IMR-90 (cell line): ENCODE results near the gene TANGO6. TPM values are rescaled to one million over a fixed set of nuclear protein-coding genes. Genes with fewer than 3 reads are reported as not detected.

Experiments
- ATAC-seq: fragments of 200-7000 bp; cut with Tn5 transposase; 2 replicates; pipeline ENCODE4 v1.9.1; 2020; ENCODE audit warnings: low read depth, mild to moderate bottlenecking, moderate library complexity
- BruUV-seq: library from RNA; stranded (reverse); fragments of 400-500 nt; replicated peaks from 2 replicates; lab custom pipeline; 2021; lab: Mats Ljungman, UMichigan
- CTCF ChIA-PET: fragments of 300-600 bp; formaldehyde crosslinking; extraction: SDS; loops from one replicate; lab custom pipeline; 2021; ENCODE audit warnings: antibody characterized with exemption; lab: Yijun Ruan, JAX
- POLR2A ChIA-PET: fragments of 300-600 bp; sonication (Branson Sonifier 250); formaldehyde crosslinking; loops from one replicate; lab custom pipeline; 2022; ENCODE audit warnings: antibody characterized with exemption; ENCODE audit not compliant: unreplicated experiment; lab: Charles Lee
- DNase-seq: peaks from one replicate; pipeline ENCODE4 v3.0.0; 2013
- H2AFZ ChIP-seq: replicated peaks from 2 replicates; pipeline ENCODE3; 2013; ENCODE audit warnings: low read length, mild to moderate bottlenecking; ENCODE audit not compliant: poor library complexity
- H2AK5ac ChIP-seq: 2 replicates; pipeline ENCODE4 v1.6.1; 2013; ENCODE audit warnings: low read depth, low read length, inconsistent platforms
- H2AK9ac ChIP-seq: replicated peaks from 2 replicates; pipeline ENCODE3; 2013; ENCODE audit warnings: mild to moderate bottlenecking, low read depth, low read length, moderate library complexity; ENCODE audit not compliant: poor library complexity
- H2BK120ac ChIP-seq: 2 replicates; pipeline ENCODE4 v1.6.1; 2013; ENCODE audit warnings: low read depth, low read length, inconsistent platforms
- H2BK15ac ChIP-seq: 3 replicates; pipeline ENCODE4 v1.6.1; 2013; ENCODE audit warnings: low read depth, low read length, inconsistent platforms
- H2BK20ac ChIP-seq: 2 replicates; pipeline ENCODE4 v1.6.1; 2013; ENCODE audit warnings: low read depth, mild to moderate bottlenecking, inconsistent platforms, low read length, moderate library complexity
- H2BK5ac ChIP-seq: 2 replicates; pipeline ENCODE4 v1.6.1; 2013; ENCODE audit warnings: mild to moderate bottlenecking, low read depth, low read length, inconsistent platforms; ENCODE audit not compliant: poor library complexity, severe bottlenecking
- H3K14ac ChIP-seq: replicated peaks from 2 replicates; pipeline ENCODE4 v1.6.1; 2013; ENCODE audit warnings: low read depth, low read length, inconsistent platforms
- H3K18ac ChIP-seq: 2 replicates; pipeline ENCODE4 v1.6.1; 2013; ENCODE audit warnings: low read depth, low read length, control low read depth
- H3K23ac ChIP-seq: 2 replicates; pipeline ENCODE4 v1.6.1; 2013; ENCODE audit warnings: low read depth, low read length, inconsistent platforms
- H3K27ac ChIP-seq: 2 replicates; pipeline ENCODE4 v1.5.1; 2013; ENCODE audit warnings: mild to moderate bottlenecking, control low read depth, low read length; ENCODE audit not compliant: insufficient read depth
- H3K27me3 ChIP-seq: 2 replicates; pipeline ENCODE4 v1.6.1; 2013; ENCODE audit warnings: low read length; ENCODE audit not compliant: control insufficient read depth, insufficient read depth
- H3K36me3 ChIP-seq: 2 replicates; pipeline ENCODE4 v1.6.1; 2013; ENCODE audit warnings: low read length, mixed read lengths; ENCODE audit not compliant: control insufficient read depth, insufficient read depth
- H3K4ac ChIP-seq: 2 replicates; pipeline ENCODE4 v1.6.1; 2013; ENCODE audit warnings: low read depth, low read length, inconsistent platforms
- H3K4me1 ChIP-seq: 2 replicates; pipeline ENCODE4 v1.6.1; 2013; ENCODE audit warnings: low read length, mixed read lengths; ENCODE audit not compliant: control insufficient read depth, insufficient read depth
- H3K4me2 ChIP-seq: 2 replicates; pipeline ENCODE4 v1.6.1; 2013; ENCODE audit warnings: low read depth, mild to moderate bottlenecking, control low read depth, low read length, moderate library complexity
- H3K4me3 ChIP-seq: 2 replicates; pipeline ENCODE4 v1.5.1; 2013; ENCODE audit warnings: low read depth, mild to moderate bottlenecking, control low read depth, low read length, moderate library complexity; ENCODE audit not compliant: insufficient read depth
- H3K56ac ChIP-seq: 2 replicates; pipeline ENCODE4 v1.6.1; 2013; ENCODE audit warnings: low read length, inconsistent platforms; ENCODE audit not compliant: insufficient read depth; ENCODE audit errors: extremely low read depth
- H3K79me1 ChIP-seq, 2 experiments: 2 replicates each; pipeline ENCODE4 v1.6.1; 2013; ENCODE audit warnings: low read length in 2 of 2, inconsistent platforms in 1 of 2, low read depth in 1 of 2
- H3K9ac ChIP-seq: 2 replicates; pipeline ENCODE4 v1.6.1; 2013; ENCODE audit warnings: low read depth, low read length, control low read depth
- H3K9me1 ChIP-seq: 2 replicates; pipeline ENCODE4 v1.6.1; 2013; ENCODE audit warnings: low read length, inconsistent platforms; ENCODE audit not compliant: insufficient read depth
- H3K9me3 ChIP-seq: 2 replicates; pipeline ENCODE4 v1.6.1; 2013; ENCODE audit warnings: low read length; ENCODE audit not compliant: control insufficient read depth, insufficient read depth
- H4K20me1 ChIP-seq: 2 replicates; pipeline ENCODE4 v1.6.1; 2013; ENCODE audit warnings: low read length, inconsistent platforms; ENCODE audit not compliant: insufficient read depth
- H4K5ac ChIP-seq: 2 replicates; pipeline ENCODE4 v1.6.1; 2013; ENCODE audit warnings: mild to moderate bottlenecking, low read depth, low read length, control low read depth
- H4K8ac ChIP-seq, 2 experiments: 2 replicates each; pipeline ENCODE4 v1.6.1; 2013; ENCODE audit warnings: low read depth in 2 of 2, low read length in 2 of 2, control low read depth in 1 of 2, inconsistent platforms in 1 of 2
- H4K91ac ChIP-seq: 2 replicates; pipeline ENCODE4 v1.6.1; 2013; ENCODE audit warnings: low read depth, low read length, inconsistent platforms; ENCODE audit not compliant: insufficient read depth
- BHLHE40 ChIP-seq: fragments of 150-350 bp; IDR thresholded peaks from 2 replicates; pipeline ENCODE4 v1.6.1; 2016; ENCODE audit warnings: mild to moderate bottlenecking, low read depth, low read length
- CHD1 ChIP-seq: IDR thresholded peaks from 2 replicates; pipeline ENCODE4 v1.6.1; 2012; ENCODE audit warnings: low read depth, low read length, improper control_type of control experiment
- CTCF ChIP-seq: conservative IDR thresholded peaks from 2 replicates; pipeline ENCODE4 v1.5.1; 2012; ENCODE audit warnings: mild to moderate bottlenecking, low read depth, low read length, improper control_type of control experiment
- MAFK ChIP-seq: IDR thresholded peaks from 2 replicates; pipeline ENCODE4 v1.6.1; 2012; ENCODE audit warnings: low read depth, low read length, improper control_type of control experiment
- MAZ ChIP-seq: IDR thresholded peaks from 2 replicates; pipeline ENCODE4 v1.6.1; 2012; ENCODE audit warnings: low read depth, mild to moderate bottlenecking, low read length, improper control_type of control experiment, moderate library complexity, borderline replicate concordance
- MXI1 ChIP-seq: IDR thresholded peaks from 2 replicates; pipeline ENCODE4 v1.6.1; 2012; ENCODE audit warnings: low read depth, mild to moderate bottlenecking, low read length, moderate library complexity, borderline replicate concordance
- NFE2L2 ChIP-seq: fragments of 150-350 bp; IDR thresholded peaks from 2 replicates; pipeline ENCODE4 v1.6.1; 2016; ENCODE audit warnings: low read depth, mild to moderate bottlenecking, low read length
- POLR2A ChIP-seq: IDR thresholded peaks from 2 replicates; pipeline ENCODE4 v1.6.1; 2012; ENCODE audit warnings: mild to moderate bottlenecking, low read depth, low read length
- RFX5 ChIP-seq: IDR thresholded peaks from 2 replicates; pipeline ENCODE4 v1.8.0; 2012; ENCODE audit warnings: low read depth, mild to moderate bottlenecking, low read length, moderate library complexity
- SMC3 ChIP-seq: fragments of 150-350 bp; IDR thresholded peaks from 2 replicates; pipeline ENCODE4 v1.6.1; 2016; ENCODE audit warnings: low read depth, mild to moderate bottlenecking, antibody characterized with exemption, low read length, moderate library complexity
- WGBS, 2 experiments: methylation state at CpG; one replicate each; pipeline versions ENCODE4 v1.1.5 to v1.1.7; 2013; ENCODE audit warnings: missing lambda C conversion rate in 2 of 2; ENCODE audit not compliant: insufficient read length in 1 of 2; ENCODE audit errors: extremely low coverage in 2 of 2; 5-methylcytosine and 5-hydroxymethylcytosine counted together
- dilution Hi-C: fragments of 300-500 bp; cut with HindIII; formaldehyde crosslinking; loops from one replicate; pipeline ENCODE4 v1.14.3; 2018; ENCODE audit warnings: low sequenced_read_pairs; ENCODE audit not compliant: unreplicated experiment
- in situ Hi-C: fragments of 300-500 bp; cut with MboI; formaldehyde crosslinking; loops from 3 replicates; pipeline ENCODE4 v1.14.3; 2019; ENCODE audit warnings: low sequenced_read_pairs, inconsistent platforms, mixed read lengths
- intact Hi-C: fragments of 100-400 bp; cut with micrococcal nuclease; formaldehyde crosslinking; loops from 2 replicates; pipeline ENCODE4 v1.10.0; 2022
- polyA plus RNA-seq, 3 experiments: library from polyadenylated mRNA; depleted of rRNA; stranded (reverse); fragments of >200 nt; gene quantifications; 2 replicates each; pipeline ENCODE4 v1.2.3, GENCODE V29; 2012; ENCODE audit warnings: low replicate concordance in 1 of 3
- total RNA-seq: library from RNA; depleted of rRNA; stranded (reverse); fragments of >200 nt; gene quantifications from 2 replicates; pipeline ENCODE4 v1.2.3, GENCODE V29; 2012

TANGO6 gene
- total and polyA plus RNA-seq, 2 of the 4 experiments (the other 2 are of a cell fraction): 6.7 to 22.4 TPM

DNA sequence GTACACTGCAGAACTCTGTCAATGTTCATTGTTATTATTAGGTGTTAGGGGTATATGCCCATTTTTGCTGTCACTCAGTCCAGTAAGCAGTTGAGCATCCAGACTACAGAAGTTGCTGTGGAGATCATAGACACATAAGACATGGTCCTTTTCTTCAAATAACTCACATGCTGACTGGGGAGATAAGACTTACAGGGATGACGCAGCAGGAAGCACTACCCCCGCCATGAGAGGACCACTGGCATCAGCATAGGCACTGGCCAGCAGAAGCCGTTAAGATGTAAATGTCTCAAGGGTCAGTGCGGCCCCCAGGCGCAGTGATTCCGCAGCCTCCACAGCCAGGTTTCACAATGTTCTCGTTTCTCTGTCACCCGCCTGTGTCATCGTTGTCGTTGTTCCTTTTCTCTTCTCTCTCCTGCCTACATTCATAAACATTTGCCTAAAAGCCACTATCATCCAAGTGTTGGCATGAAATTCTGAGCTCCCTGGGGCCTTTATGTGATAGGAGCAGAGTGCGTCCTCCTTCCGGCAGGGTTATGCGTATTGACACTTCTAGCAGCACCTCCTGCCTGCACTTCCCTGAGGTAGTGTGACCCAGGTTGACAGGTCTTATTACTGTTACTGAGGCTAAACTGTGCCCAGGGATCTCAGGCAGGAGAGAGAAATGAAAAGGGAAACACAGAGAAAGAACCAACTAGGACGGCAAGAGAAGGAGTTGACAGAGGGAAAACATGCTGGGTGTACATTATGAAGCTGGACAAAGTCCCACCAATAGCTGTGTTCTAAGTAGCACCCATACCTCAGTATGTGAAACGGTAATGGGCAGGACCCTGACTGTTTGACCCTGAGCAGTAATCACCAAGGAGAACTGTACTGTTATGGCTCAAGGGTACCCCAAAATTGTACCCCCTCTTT lies 17.9 kb downstream of the TANGO6 start (continued):
- TF ChIP-seq CHD1: no peak

GRCh38 chr16:68866933-68867332 lies 23.6 kb downstream of the TANGO6 start:
- H4K20me1 ChIP-seq: no peaks in the 10 kb centered on the region
- H3K23ac ChIP-seq: no peak overlapping the region
- no peak overlapping the region for H4K8ac ChIP-seq
- no peaks in the 10 kb centered on the region for H3K4me1 ChIP-seq
- H3K9ac ChIP-seq: no peak overlapping the region
- no peak for TF ChIP-seq MAFK
- TF ChIP-seq RFX5: no peak
- no peak for TF ChIP-seq MXI1
- TF ChIP-seq POLR2A: no peak
- no peak for TF ChIP-seq CTCF
- no peak for TF ChIP-seq BHLHE40
- no peak for TF ChIP-seq CHD1
- no peak for TF ChIP-seq NFE2L2
- no peak for TF ChIP-seq MAZ
- no peak for TF ChIP-seq SMC3
- no peak for DNase-seq
- dilution Hi-C loops (no loop called here), in situ Hi-C loops (no loop called here), intact Hi-C loops (no loop called here)
- no peak overlapping the region for H3K14ac ChIP-seq
- no peak overlapping the region for H3K4ac ChIP-seq
- H3K4me3 ChIP-seq: no peak overlapping the region
- no peak overlapping the region for H2BK15ac ChIP-seq
- no peak overlapping the region for H3K56ac ChIP-seq
- H3K27me3 ChIP-seq: no peaks in the 10 kb centered on the region
- BruUV-seq: no TSS peak
- no peak overlapping the region for H2AK9ac ChIP-seq
- no peak for ATAC-seq
- no peak overlapping the region for H2BK20ac ChIP-seq
- no peaks in the 10 kb centered on the region for H3K9me3 ChIP-seq
- H3K18ac ChIP-seq: no peak overlapping the region
- H4K91ac ChIP-seq: no peak overlapping the region
- H2AFZ ChIP-seq: no peak overlapping the region
- WGBS, 2 experiments: no CpG with 5 or more reads among the region's 6 CpGs
- ChIA-PET POLR2A (interaction anchor here (0.6 kb wide), 1 partner anchor 309 kb away, joined by 6 read pairs; no protein-coding TSS in a partner anchor), CTCF (no interaction called here)
- H2AK5ac ChIP-seq: no peak overlapping the region
- H3K4me2 ChIP-seq: no peak overlapping the region
- H2BK5ac ChIP-seq: no peak overlapping the region
- H3K27ac ChIP-seq: no peak overlapping the region
- H2BK120ac ChIP-seq: no peak overlapping the region
- no peak overlapping the region for H4K5ac ChIP-seq
- no peaks in the 10 kb centered on the region for H3K9me1 ChIP-seq
- no peaks in the 10 kb centered on the region; a peak in 1 of 4 replicates for H3K79me1 ChIP-seq
- H3K36me3 ChIP-seq: peaks cover 2% of the 10 kb centered on the region; the same call in 1 of the 2 replicates
